ENCODE data around the gene PIGL. TPM values are rescaled to one million over a fixed set of nuclear protein-coding genes. Genes with fewer than 3 reads are reported as not detected.

Gene PIGL
- total RNA-seq, result 10 to 100 TPM; 54.6 to 76.2 (median 68.8) TPM

- peak; percentile 86 to 88 for DNase-seq (ENCODE audit: low spot score in 2 of 2)
- Histone ChIP-seq H3K27ac (peak within 1 kb of the TSS; percentile 96 to 98), H3K9me3 (no peaks in the 10 kb centered on the region), H3K36me3 (no peaks in the 10 kb centered on the region), H3K27me3 (no peaks in the 10 kb centered on the region), H3K4me1 (peaks cover 0 to 8% of the 10 kb centered on the region in 2 donors), H3K4me3 (peak within 1 kb of the TSS; percentile 91 to 99 (median 98))
- intact Hi-C loops (cut with DNase I; ENCODE audit: low total_unique reads), result loop anchor here (10.0 kb wide), 1 partner anchor 1278 kb away; the partner anchor contains the start of gene RASD1
- TF ChIP-seq CTCF (IDR thresholded peaks at IDR 0.05) (no peak), POLR2AphosphoS5 (IDR thresholded peaks at IDR 0.05) (peak; percentile 72 to 84 (median 84)), POLR2A (IDR thresholded peaks at IDR 0.05) (peak; percentile 31)
Observed at GRCh38 chr17:16217002-16217635, at the start of gene PIGL. TSS of gene PIGL (plus strand) at chr17:16217210. CDS start at chr17:16217227, 17 bp downstream.

GRCh38 chr17:16171613-16172012 lies 45.4 kb upstream of the PIGL start:
- intact Hi-C loops (cut with DNase I; ENCODE audit: low total_unique reads), result no loop called here
- H3K4me1 ChIP-seq, result no peaks in the 10 kb centered on the region
- no peaks in the 10 kb centered on the region for H3K27me3 ChIP-seq
- TF ChIP-seq CTCF (IDR thresholded peaks at IDR 0.05) (no peak), POLR2AphosphoS5 (IDR thresholded peaks at IDR 0.05) (no peak)
- peak overlapping the region in 1 of 2 donors; percentile 25 for H3K27ac ChIP-seq
- no peak overlapping the region for H3K4me3 ChIP-seq
- no peaks in the 10 kb centered on the region for H3K9me3 ChIP-seq
- DNase-seq (ENCODE audit: low spot score in 2 of 2), result peak in 1 of 2 donors; percentile 54
- no peaks in the 10 kb centered on the region for H3K36me3 ChIP-seq

GRCh38 chr17:16178836-16179235 lies 38.2 kb upstream of the PIGL start:
- DNase-seq (ENCODE audit: low spot score in 2 of 2), result no peak
- no peak overlapping the region for H3K27ac ChIP-seq
- no peaks in the 10 kb centered on the region for H3K9me3 ChIP-seq
- no peak overlapping the region for H3K4me3 ChIP-seq
- H3K4me1 ChIP-seq, result no peaks in the 10 kb centered on the region
- no peaks in the 10 kb centered on the region for H3K27me3 ChIP-seq
- H3K36me3 ChIP-seq, result no peaks in the 10 kb centered on the region
- TF ChIP-seq POLR2A (IDR thresholded peaks at IDR 0.05) (no peak), CTCF (IDR thresholded peaks at IDR 0.05) (no peak), POLR2AphosphoS5 (IDR thresholded peaks at IDR 0.05) (no peak)
- intact Hi-C loops (cut with DNase I; ENCODE audit: low total_unique reads), result no loop called here

GRCh38 chr17:16181581-16181980 lies 35.4 kb upstream of the PIGL start:
- no peaks in the 10 kb centered on the region for H3K36me3 ChIP-seq
- H3K27ac ChIP-seq, result no peak overlapping the region
- TF ChIP-seq POLR2A (IDR thresholded peaks at IDR 0.05) (no peak), CTCF (IDR thresholded peaks at IDR 0.05) (no peak), POLR2AphosphoS5 (IDR thresholded peaks at IDR 0.05) (no peak)
- no peak overlapping the region for H3K4me3 ChIP-seq
- intact Hi-C loops (cut with DNase I; ENCODE audit: low total_unique reads), result no loop called here
- no peaks in the 10 kb centered on the region for H3K9me3 ChIP-seq
- no peak for DNase-seq (ENCODE audit: low spot score in 2 of 2)
- H3K27me3 ChIP-seq, result no peaks in the 10 kb centered on the region
- H3K4me1 ChIP-seq, result no peaks in the 10 kb centered on the region

- no peaks in the 10 kb centered on the region for H3K36me3 ChIP-seq
Observed at GRCh38 chr17:16187642-16188041, 29.4 kb upstream of the PIGL start.

More at GRCh38 chr17:16187642-16188041, 29.4 kb upstream of the PIGL start:
- H3K9me3 ChIP-seq, result no peaks in the 10 kb centered on the region
- no peak for DNase-seq (ENCODE audit: low spot score in 2 of 2)
- TF ChIP-seq POLR2A (IDR thresholded peaks at IDR 0.05), result no peak
- no peak for TF ChIP-seq CTCF (IDR thresholded peaks at IDR 0.05)
- TF ChIP-seq POLR2AphosphoS5 (IDR thresholded peaks at IDR 0.05), result no peak
- H3K27ac ChIP-seq, result no peak overlapping the region
- no peaks in the 10 kb centered on the region for H3K27me3 ChIP-seq
- H3K4me1 ChIP-seq, result no peaks in the 10 kb centered on the region
- intact Hi-C loops (cut with DNase I; ENCODE audit: low total_unique reads), result no loop called here
- H3K4me3 ChIP-seq, result no peak overlapping the region

Measured in breast epithelium (tissue), 4 donors.